Measurements from ENCODE around the gene LRRC8D.
A peak's percentile ranks its signal among the peaks of the same experiment; 100 is the strongest.

Gene LRRC8D

GRCh38 chr1:89816366-89816765 lies 4.5 kb upstream of the LRRC8D start:
- DNase-seq (ENCODE audit: low read depth) = no peak
- no peak overlapping the region for H3K4me3 ChIP-seq (ENCODE audit: low read length)
- no peak for TF ChIP-seq CTCF (IDR thresholded peaks at IDR 0.05; ENCODE audit: insufficient read depth, low read depth, low read length, missing control alignments)

DNA sequence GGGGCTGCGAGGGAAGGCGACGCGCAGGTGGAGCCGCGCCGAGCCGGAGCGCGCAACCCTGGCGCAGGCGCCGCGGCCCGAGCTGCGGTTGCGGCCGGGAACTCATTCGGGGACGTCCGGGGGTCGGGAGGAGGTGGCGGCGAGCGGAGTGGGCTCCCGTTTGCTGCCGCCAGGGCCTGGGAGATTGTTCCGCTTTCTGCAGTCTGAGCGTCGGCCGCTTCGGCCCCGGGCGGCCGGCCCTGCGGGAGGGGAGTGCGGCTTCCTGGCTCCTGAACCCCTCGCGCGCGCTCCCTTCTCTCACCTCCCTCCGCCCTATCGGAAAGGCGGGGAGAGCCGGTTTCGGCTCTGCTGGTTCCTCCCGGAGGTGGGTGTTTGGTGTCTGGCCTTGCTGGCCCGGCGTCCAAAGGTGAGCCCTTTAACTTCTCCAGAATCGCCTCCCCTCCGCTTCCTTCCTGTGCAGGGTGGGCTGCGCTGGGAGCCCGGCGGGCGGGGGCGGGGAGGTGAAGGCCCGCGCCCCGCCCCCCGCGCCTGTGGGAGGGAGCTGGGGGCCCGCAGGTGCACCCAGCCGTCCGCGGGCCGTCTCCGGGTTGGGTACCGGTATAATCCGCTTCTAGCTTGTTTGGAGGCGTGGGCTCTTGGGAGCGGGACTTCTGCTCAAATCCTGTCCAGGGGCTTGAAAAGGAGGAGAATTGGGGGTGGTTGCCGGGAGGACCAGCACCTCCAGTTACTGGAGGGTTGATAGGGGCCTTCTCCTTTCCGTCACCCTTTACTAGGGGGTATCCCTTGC lies 683 bp downstream of the LRRC8D start:
- peak; percentile 45 for DNase-seq (ENCODE audit: low read depth)
- TF ChIP-seq CTCF (IDR thresholded peaks at IDR 0.05; ENCODE audit: insufficient read depth, low read depth, low read length, missing control alignments) = no peak
- peak overlapping the region; percentile 67 for H3K4me3 ChIP-seq (ENCODE audit: low read length)

DNA sequence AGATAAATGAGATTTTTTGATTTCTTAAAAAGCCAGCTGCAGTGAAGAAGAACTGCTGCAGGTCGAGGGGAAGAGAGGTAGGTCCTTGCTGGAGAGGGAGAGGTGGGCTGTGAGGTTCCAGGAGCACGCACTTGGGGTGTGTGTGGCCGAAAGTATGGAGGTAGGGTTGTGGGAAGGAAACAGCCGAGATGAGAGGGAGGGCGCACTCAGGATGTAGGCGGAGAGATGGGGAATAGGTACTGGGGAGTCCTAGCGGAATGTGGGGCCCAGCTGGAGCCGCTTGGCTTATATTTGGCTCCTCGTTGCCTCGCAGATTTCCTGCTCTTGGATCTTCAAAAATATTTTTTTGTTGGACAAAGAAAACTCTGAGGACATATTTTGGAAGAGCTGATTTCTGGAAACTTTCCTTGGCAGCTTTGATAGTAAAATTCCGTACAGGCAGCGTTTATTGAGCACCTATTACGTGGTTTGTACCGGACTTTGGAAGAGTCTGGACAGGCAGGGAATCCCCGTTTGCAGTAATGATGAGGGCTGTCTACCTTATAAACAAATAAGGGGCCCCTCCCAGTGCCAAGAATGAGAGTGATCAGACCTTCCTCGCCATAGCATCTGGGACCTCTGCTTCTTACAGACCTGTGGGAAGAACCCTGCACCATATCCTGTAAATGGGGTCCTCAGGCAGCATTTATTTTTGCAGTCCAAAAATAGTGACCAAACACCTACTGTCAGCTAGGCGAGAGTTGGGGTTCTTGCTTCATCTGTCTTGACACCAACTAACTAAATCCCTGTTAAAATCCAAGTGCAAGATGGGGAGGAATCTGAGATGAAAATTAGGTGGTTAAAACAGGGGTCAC lies 1.5 kb downstream of the LRRC8D start:
- H3K4me3 ChIP-seq (ENCODE audit: low read length) = peak overlapping the region; percentile 67
- DNase-seq (ENCODE audit: low read depth) = no peak
- TF ChIP-seq CTCF (IDR thresholded peaks at IDR 0.05; ENCODE audit: insufficient read depth, low read depth, low read length, missing control alignments) = no peak

DNA sequence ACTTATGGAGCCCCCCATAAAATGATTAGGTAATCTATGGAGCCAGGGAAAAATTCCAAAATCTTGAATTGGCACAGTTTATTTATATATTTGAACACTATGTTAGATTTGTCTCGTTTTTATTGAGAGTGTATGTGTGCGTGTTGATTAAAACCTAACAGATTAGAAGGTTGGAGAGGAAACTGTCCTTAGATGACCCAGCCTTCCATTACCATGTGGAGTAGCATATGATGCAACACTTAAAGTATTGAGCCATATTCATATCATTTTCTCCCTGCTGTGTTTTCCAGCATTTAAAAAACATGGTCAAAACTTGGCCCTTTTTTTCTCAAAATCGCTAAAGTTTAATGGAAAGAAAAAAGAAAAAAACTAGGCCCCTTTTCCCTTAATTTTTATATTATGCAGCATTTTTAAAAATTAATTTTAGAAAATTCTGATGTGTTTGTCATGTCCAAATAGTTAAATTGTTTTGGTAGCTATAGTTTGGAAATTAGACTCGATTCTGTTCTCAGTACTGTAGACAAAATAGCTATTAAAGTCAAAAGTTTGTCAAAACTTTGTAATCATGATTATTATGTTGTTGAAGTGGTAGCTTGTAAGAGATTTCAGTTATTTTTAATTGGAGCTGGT lies 2.3 kb downstream of the LRRC8D start:
- peak; percentile 65 for DNase-seq (ENCODE audit: low read depth)
- H3K4me3 ChIP-seq (ENCODE audit: low read length) = no peak overlapping the region
- no peak for TF ChIP-seq CTCF (IDR thresholded peaks at IDR 0.05; ENCODE audit: insufficient read depth, low read depth, low read length, missing control alignments)

DNA sequence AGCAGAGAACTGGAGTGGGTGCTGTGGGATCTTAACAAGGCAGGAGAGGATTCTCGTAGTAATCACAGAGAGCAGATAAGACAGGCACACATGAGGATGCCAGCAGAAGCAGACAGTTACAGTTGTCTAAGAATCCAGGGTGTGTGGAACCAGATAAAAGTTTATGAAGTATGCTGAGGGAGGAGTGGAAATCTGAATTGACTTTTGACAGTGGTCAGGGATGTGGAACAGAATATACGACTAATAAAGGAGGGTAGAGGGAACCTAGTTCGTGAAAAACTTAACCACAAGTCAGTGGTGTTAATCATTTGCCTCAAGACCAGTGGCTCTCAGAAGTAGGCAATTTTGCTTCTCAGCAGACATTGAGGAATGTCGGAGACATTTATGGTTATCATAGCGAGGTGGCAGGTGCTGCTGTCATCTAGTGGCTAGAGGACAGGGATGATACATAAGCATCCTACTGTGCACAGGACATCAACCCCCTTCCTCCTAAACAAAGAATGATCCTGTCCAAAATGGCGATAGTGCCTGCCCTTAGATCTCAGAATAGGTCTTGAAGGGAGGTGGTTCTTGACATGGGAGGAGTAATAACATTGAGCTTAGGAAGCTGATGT lies 3.0 kb downstream of the LRRC8D start:
- no peak for TF ChIP-seq CTCF (IDR thresholded peaks at IDR 0.05; ENCODE audit: insufficient read depth, low read depth, low read length, missing control alignments)
- no peak overlapping the region for H3K4me3 ChIP-seq (ENCODE audit: low read length)
- DNase-seq (ENCODE audit: low read depth) = no peak

DNA sequence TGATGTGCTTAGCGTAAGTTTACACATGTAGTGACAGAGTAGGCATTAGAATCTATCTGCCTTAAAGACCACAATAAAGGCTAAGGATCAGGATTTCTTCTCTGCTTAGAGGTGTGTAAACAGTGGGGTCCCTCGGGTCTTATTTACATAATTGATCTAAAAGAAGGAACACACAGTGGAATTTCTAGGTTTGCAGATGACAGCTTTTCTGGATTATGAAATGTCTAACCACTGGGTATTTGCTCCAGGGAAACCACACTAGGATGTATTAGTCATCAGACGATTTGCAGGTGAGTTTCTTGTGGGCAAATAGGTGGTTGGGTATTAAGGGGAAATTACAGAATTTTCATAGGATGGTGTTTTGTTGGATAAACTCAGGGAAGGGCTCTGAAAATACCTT lies 5.8 kb downstream of the LRRC8D start:
- no peak overlapping the region for H3K4me3 ChIP-seq (ENCODE audit: low read length)
- peak; percentile 85 for DNase-seq (ENCODE audit: low read depth)
- TF ChIP-seq CTCF (IDR thresholded peaks at IDR 0.05; ENCODE audit: insufficient read depth, low read depth, low read length, missing control alignments) = no peak
